Liver (tissue), 9 donors: ENCODE results near the gene ITPRID2. TPM values are rescaled to one million over a fixed set of nuclear protein-coding genes. Genes with fewer than 3 reads are reported as not detected.
A peak's percentile ranks its signal among the peaks of the same experiment; 100 is the strongest.

Experiments used
- DNase-seq: peaks from one replicate; pipeline ENCODE4 v3.0.0-alpha.2; 2017; ENCODE audit warnings: low spot score
- H3K27ac ChIP-seq, 2 donors: one replicate each; pipeline ENCODE4 v1.7.0; 2013; ENCODE audit warnings: inconsistent platforms in 2 of 2, low read length in 2 of 2, control low read depth in 1 of 2, low read depth in 1 of 2, mild to moderate bottlenecking in 1 of 2
- H3K27me3 ChIP-seq, 4 donors: one replicate each; pipeline versions ENCODE4 v1.6.1 to v1.7.0; 2013; ENCODE audit warnings: low read length in 3 of 4, inconsistent platforms in 1 of 4, mild to moderate bottlenecking in 1 of 4, moderate library complexity in 1 of 4; ENCODE audit not compliant: control insufficient read depth in 4 of 4, insufficient read depth in 4 of 4
- H3K36me3 ChIP-seq, 4 donors: one replicate each; pipeline versions ENCODE4 v1.6.1 to v1.7.0; 2013; ENCODE audit warnings: low read length in 3 of 4, mild to moderate bottlenecking in 3 of 4, low read depth in 1 of 4, moderate library complexity in 1 of 4; ENCODE audit not compliant: control insufficient read depth in 4 of 4, insufficient read depth in 3 of 4
- H3K4me1 ChIP-seq, 4 donors: one replicate each; pipeline versions ENCODE4 v1.6.1 to v1.7.0; 2013; ENCODE audit warnings: low read length in 3 of 4, mild to moderate bottlenecking in 3 of 4, moderate library complexity in 1 of 4; ENCODE audit not compliant: control insufficient read depth in 4 of 4, insufficient read depth in 4 of 4
- H3K4me3 ChIP-seq, 3 donors: one replicate each; pipeline versions ENCODE4 v1.6.1 to v1.7.0; 2013; ENCODE audit warnings: low read length in 3 of 3, control low read depth in 1 of 3, low read depth in 1 of 3, mild to moderate bottlenecking in 1 of 3
- H3K9ac ChIP-seq, 2 donors: one replicate each; pipeline ENCODE4 v1.7.0; 2013; ENCODE audit warnings: low read length in 2 of 2, mild to moderate bottlenecking in 2 of 2, moderate library complexity in 2 of 2, control low read depth in 1 of 2, low read depth in 1 of 2
- H3K9me3 ChIP-seq, 4 donors: one replicate each; pipeline versions ENCODE4 v1.6.1 to v1.7.0; 2013; ENCODE audit warnings: low read length in 3 of 4; ENCODE audit not compliant: control insufficient read depth in 4 of 4
- EGR1 ChIP-seq, 2 donors: IDR thresholded peaks; 2 replicates each; pipeline ENCODE4 v1.6.1; 2016 to 2018; ENCODE audit warnings: antibody characterized with exemption in 2 of 2, low read depth in 2 of 2
- FOXA1 ChIP-seq: IDR thresholded peaks from 2 replicates; pipeline ENCODE4 v1.6.1; 2016; ENCODE audit warnings: antibody characterized with exemption
- FOXA2 ChIP-seq: IDR thresholded peaks from 2 replicates; pipeline ENCODE4 v1.6.1; 2016; ENCODE audit warnings: antibody characterized with exemption
- GABPA ChIP-seq, 2 donors: IDR thresholded peaks in 1 of 2; conservative IDR thresholded peaks in 1 of 2; 2 replicates each; pipeline ENCODE4 v1.6.1; 2016; ENCODE audit warnings: antibody characterized with exemption in 2 of 2, mild to moderate bottlenecking in 1 of 2, moderate library complexity in 1 of 2
- HNF4A ChIP-seq, 2 donors: conservative IDR thresholded peaks; 2 replicates each; pipeline ENCODE4 v1.6.1; 2016; ENCODE audit warnings: antibody characterized with exemption in 2 of 2, mild to moderate bottlenecking in 2 of 2
- HNF4G ChIP-seq: IDR thresholded peaks from 2 replicates; pipeline ENCODE4 v1.6.1; 2016; ENCODE audit warnings: antibody characterized with exemption
- JUND ChIP-seq, 2 donors: IDR thresholded peaks; 2 replicates each; pipeline ENCODE4 v1.6.1; 2016; ENCODE audit warnings: antibody characterized with exemption in 2 of 2
- NR2F2 ChIP-seq: IDR thresholded peaks from 2 replicates; pipeline ENCODE4 v1.6.1; 2016; ENCODE audit warnings: antibody characterized with exemption
- RAD21 ChIP-seq, 2 donors: IDR thresholded peaks; 2 replicates each; pipeline ENCODE4 v1.6.1; 2016; ENCODE audit warnings: antibody characterized with exemption in 2 of 2, mild to moderate bottlenecking in 2 of 2
- RXRA ChIP-seq, 2 donors: IDR thresholded peaks; 2 replicates each; pipeline ENCODE4 v1.6.1; 2017 to 2018; ENCODE audit warnings: antibody characterized with exemption in 2 of 2, mild to moderate bottlenecking in 1 of 2
- SP1 ChIP-seq: IDR thresholded peaks from 2 replicates; pipeline ENCODE4 v1.6.1; 2018; ENCODE audit warnings: antibody characterized with exemption, mild to moderate bottlenecking
- YY1 ChIP-seq: IDR thresholded peaks from 2 replicates; pipeline ENCODE4 v1.6.1; 2016; ENCODE audit warnings: antibody characterized with exemption, mild to moderate bottlenecking
- WGBS: extraction: QIAGEN DNeasy Blood & Tissue Kit; methylation state at CpG from one replicate; pipeline ENCODE4 v1.1.7; 2013; 5-methylcytosine and 5-hydroxymethylcytosine counted together
- polyA plus RNA-seq, 2 donors: library from polyadenylated mRNA; stranded (reverse) in 1 of 2; unstranded in 1 of 2; fragments of 200-250 nt in 1 of 2; fragments of >200 nt in 1 of 2; fragmentation: Nextera tagmentation in 1 of 2; extraction: Ambion mirVana in 1 of 2; gene quantifications; one replicate each; pipeline versions ENCODE4 v1.2.1 to v1.2.3, GENCODE V29; 2013 to 2015
- total RNA-seq, 2 donors: library from RNA; depleted of rRNA; stranded (reverse); fragments of >200 nt; gene quantifications; one replicate each; pipeline ENCODE4 v1.2.3, GENCODE V29; 2014
- TF ChIP-seq, protein P1 (sequence below): fragments of 150-350 bp; IDR thresholded peaks from 2 replicates; pipeline ENCODE4 v1.5.1; 2017; ENCODE audit warnings: improper control_type of control experiment, low read depth, low read length; ENCODE audit not compliant: missing input control
- TF ChIP-seq, protein P2 (sequence below): IDR thresholded peaks from 2 replicates; pipeline ENCODE4 v1.6.1; 2016; ENCODE audit warnings: antibody characterized with exemption
- donor health status: healthy.
- donor health status: healthy.
- donor health status: healthy.
- donor health status: healthy.
- donor health status: healthy.

Gene ITPRID2
- total and polyA plus RNA-seq, 4 donors: 31.2 to 145 (median 55.1) TPM

DNA sequence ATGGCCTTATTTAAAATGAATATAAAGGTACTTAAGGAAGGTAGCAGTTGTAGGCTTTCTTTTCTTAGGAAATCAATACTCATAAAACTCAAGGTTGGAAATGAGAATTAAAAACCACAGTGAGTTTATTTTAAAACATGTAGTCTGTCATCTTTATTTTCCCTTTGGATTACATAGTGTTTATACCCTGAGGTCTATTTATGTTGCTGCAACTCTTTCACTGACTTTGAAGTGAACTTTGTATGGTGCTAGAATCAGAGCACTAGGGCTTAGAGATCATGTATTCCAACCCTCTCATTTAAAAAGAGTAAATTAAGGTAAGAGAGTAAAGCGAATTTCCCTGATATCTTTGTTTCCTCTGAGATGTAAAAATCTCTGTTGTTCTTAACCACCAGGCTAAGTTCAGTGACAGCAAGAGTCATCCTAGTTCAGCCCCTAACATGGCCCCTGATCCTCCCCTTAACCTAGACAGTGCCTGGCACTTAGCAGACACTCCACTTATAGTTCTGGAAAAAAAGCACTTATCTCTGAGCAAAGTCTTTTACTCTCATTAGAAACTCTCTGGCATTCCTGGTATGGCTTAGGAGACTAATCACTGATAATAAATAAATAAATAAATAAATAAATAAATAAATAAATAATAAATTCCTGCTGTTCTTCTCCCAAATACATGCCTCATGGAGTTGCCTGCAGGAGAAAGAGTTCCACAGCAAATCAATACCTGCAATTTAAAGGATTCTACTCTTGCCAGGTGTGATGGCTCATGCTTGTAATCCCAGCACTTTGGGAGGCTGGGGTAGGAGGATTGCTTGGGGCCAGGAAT, 61.1 kb downstream of the ITPRID2 start:
- Histone ChIP-seq H3K27me3 (no peaks in the 10 kb centered on the region), H3K4me1 (peaks cover 0 to 5% (median 3%) of the 10 kb centered on the region in 4 donors), H3K4me3 (no peak overlapping the region), H3K9ac (no peak overlapping the region), H3K27ac (no peak overlapping the region), H3K36me3 (no peaks in the 10 kb centered on the region), H3K9me3 (no peaks in the 10 kb centered on the region)
- 85% methylated on average over 1 of the region's 1 CpG for WGBS
- no peak for DNase-seq
- TF ChIP-seq NR2F2: no peak
- no peak for TF ChIP-seq GABPA (IDR thresholded peaks at IDR 0.05 in 1 of 2, conservative IDR thresholded peaks at IDR 0.05 in 1 of 2)
- peak in 1 of 2 donors; percentile 40 for TF ChIP-seq HNF4A (conservative IDR thresholded peaks at IDR 0.05)

DNA sequence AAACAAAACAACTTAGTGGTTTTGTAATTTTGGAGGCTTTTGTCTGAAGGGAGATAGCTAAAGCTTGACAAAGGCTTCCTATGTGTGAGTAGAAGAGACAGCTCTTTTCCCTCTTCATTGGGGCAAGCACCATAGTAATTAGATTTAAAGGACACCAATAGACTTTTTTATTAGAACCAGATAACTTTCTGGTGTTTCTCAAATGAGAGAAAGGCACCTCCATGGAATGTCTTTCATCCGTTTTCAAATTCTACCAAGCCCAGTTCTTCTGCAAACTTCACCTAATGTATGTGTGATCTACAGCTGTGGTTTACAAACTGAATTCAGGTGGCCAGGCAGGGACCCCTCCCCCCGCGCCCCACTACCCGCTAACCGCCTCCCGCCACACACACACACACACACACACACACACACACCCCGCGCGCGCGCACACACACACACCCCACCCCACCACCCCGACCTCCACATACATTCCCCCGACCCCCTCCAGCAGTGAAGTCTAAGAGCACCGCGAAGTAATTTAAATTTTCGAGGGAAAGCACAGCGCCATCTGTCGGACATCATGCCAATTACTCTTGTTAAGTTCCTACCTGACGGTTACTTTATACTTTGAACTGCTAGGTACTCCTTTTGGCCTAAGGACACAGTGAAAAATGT, 62.5 kb downstream of the ITPRID2 start:
- DNase-seq: peak; percentile 74
- H3K4me3 ChIP-seq: peak overlapping the region; percentile 49 to 65 (median 62)
- TF ChIP-seq HNF4G (no peak), GABPA (IDR thresholded peaks at IDR 0.05 in 1 of 2, conservative IDR thresholded peaks at IDR 0.05 in 1 of 2) (no peak), RAD21 (IDR thresholded peaks at IDR 0.05) (peak; percentile 71 to 76), HNF4A (conservative IDR thresholded peaks at IDR 0.05) (peak; percentile 63 to 84), JUND (IDR thresholded peaks at IDR 0.05) (no peak), EGR1 (IDR thresholded peaks at IDR 0.05; ENCODE audit: low read depth in 2 of 2) (no peak), SP1 (peak; percentile 25), NR2F2 (no peak), FOXA1 (no peak), RXRA (IDR thresholded peaks at IDR 0.05) (no peak)
- TF ChIP-seq, protein P1, sequence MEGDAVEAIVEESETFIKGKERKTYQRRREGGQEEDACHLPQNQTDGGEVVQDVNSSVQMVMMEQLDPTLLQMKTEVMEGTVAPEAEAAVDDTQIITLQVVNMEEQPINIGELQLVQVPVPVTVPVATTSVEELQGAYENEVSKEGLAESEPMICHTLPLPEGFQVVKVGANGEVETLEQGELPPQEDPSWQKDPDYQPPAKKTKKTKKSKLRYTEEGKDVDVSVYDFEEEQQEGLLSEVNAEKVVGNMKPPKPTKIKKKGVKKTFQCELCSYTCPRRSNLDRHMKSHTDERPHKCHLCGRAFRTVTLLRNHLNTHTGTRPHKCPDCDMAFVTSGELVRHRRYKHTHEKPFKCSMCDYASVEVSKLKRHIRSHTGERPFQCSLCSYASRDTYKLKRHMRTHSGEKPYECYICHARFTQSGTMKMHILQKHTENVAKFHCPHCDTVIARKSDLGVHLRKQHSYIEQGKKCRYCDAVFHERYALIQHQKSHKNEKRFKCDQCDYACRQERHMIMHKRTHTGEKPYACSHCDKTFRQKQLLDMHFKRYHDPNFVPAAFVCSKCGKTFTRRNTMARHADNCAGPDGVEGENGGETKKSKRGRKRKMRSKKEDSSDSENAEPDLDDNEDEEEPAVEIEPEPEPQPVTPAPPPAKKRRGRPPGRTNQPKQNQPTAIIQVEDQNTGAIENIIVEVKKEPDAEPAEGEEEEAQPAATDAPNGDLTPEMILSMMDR: peak; percentile 71
- TF ChIP-seq, protein P2, sequence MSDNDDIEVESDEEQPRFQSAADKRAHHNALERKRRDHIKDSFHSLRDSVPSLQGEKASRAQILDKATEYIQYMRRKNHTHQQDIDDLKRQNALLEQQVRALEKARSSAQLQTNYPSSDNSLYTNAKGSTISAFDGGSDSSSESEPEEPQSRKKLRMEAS: no peak
- no peaks in the 10 kb centered on the region for H3K27me3 ChIP-seq
- H3K27ac ChIP-seq: peak overlapping the region; percentile 22 to 28
- H3K36me3 ChIP-seq: no peaks in the 10 kb centered on the region
- H3K4me1 ChIP-seq: peaks cover 0 to 5% (median 3%) of the 10 kb centered on the region in 4 donors
- peak overlapping the region in 1 of 2 donors; percentile 56 for H3K9ac ChIP-seq
- H3K9me3 ChIP-seq: no peaks in the 10 kb centered on the region
- 2% methylated on average over 19 of the region's 19 CpGs for WGBS

DNA sequence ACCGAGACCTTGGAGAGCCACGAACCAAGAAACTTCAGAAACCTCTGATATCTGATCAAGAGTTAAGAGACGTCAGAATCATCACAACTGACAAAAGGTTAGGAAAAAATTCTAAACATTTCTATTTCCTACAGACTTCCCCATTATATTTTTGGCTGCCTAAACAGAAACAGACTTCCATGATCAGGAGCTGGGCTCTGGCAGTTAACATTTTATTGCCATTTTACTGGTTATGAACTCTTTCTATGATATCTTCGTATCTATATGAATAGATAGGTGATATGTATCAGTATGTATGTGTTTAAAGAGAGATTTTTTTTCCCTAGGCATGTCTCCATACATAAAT, 63.0 kb downstream of the ITPRID2 start:
- Histone ChIP-seq H3K9ac (peak overlapping the region in 1 of 2 donors; percentile 56), H3K36me3 (no peaks in the 10 kb centered on the region), H3K4me3 (peak overlapping the region; percentile 49 to 65 (median 62)), H3K4me1 (peaks cover 0 to 5% (median 3%) of the 10 kb centered on the region in 4 donors), H3K9me3 (no peaks in the 10 kb centered on the region), H3K27ac (peak overlapping the region; percentile 22 to 28), H3K27me3 (no peaks in the 10 kb centered on the region)
- TF ChIP-seq, protein P2: peak; percentile 18
- TF ChIP-seq YY1 (peak; percentile 88), GABPA (IDR thresholded peaks at IDR 0.05 in 1 of 2, conservative IDR thresholded peaks at IDR 0.05 in 1 of 2) (no peak), FOXA2 (no peak), NR2F2 (no peak), HNF4G (peak; percentile 8)
- no peak for DNase-seq
- WGBS: 15% methylated on average over 4 of the region's 4 CpGs
